ENCODE data around the gene GRAMD2A.

The GRAMD2A gene

GRCh38 chr15:72112116-72112515, 85.5 kb downstream of the GRAMD2A start:
- Histone ChIP-seq H3K4me1 (ENCODE audit: control insufficient read depth, insufficient read depth, low read length, poor library complexity, severe bottlenecking) (peaks cover 8% of the 10 kb centered on the region), H3K9me3 (ENCODE audit: control insufficient read depth, low read length) (no peaks in the 10 kb centered on the region), H3K4me3 (ENCODE audit: extremely low read depth, insufficient read depth, low read length, poor library complexity, severe bottlenecking) (no peak overlapping the region), H3K36me3 (ENCODE audit: control insufficient read depth, insufficient read depth, low read length) (no peaks in the 10 kb centered on the region), H3K27ac (ENCODE audit: low read depth, low read length, severe bottlenecking) (no peak overlapping the region)
- WGBS, 2 experiments (ENCODE audit: insufficient coverage in 2 of 2) = 92 to 100% methylated on average over 2 of the region's 2 CpGs

GRCh38 chr15:72110355-72110754, 87.2 kb downstream of the GRAMD2A start:
- Histone ChIP-seq H3K27ac (ENCODE audit: low read depth, low read length, severe bottlenecking) (no peak overlapping the region), H3K9me3 (ENCODE audit: control insufficient read depth, low read length) (no peaks in the 10 kb centered on the region)
- WGBS, 2 experiments (ENCODE audit: insufficient coverage in 2 of 2) = 85 to 100% methylated on average over 2 to 3 of the region's 3 CpGs

More at GRCh38 chr15:72110355-72110754, 87.2 kb downstream of the GRAMD2A start:
- H3K4me1 ChIP-seq (ENCODE audit: control insufficient read depth, insufficient read depth, low read length, poor library complexity, severe bottlenecking) = no peaks in the 10 kb centered on the region
- H3K36me3 ChIP-seq (ENCODE audit: control insufficient read depth, insufficient read depth, low read length) = no peaks in the 10 kb centered on the region
- no peak overlapping the region for H3K4me3 ChIP-seq (ENCODE audit: extremely low read depth, insufficient read depth, low read length, poor library complexity, severe bottlenecking)

Data from mesodermal cell (in vitro differentiated cells).